NOMO-1 treated with DMSO at 0.1 percent for 48 hours (cell line): ENCODE results near the gene HECTD4.

ENCODE experiments used
- DNase-seq: peaks from one replicate; lab custom pipeline; 2025; ENCODE audit not compliant: unreplicated experiment; lab: John Stamatoyannopoulos, UW

Gene HECTD4

DNA sequence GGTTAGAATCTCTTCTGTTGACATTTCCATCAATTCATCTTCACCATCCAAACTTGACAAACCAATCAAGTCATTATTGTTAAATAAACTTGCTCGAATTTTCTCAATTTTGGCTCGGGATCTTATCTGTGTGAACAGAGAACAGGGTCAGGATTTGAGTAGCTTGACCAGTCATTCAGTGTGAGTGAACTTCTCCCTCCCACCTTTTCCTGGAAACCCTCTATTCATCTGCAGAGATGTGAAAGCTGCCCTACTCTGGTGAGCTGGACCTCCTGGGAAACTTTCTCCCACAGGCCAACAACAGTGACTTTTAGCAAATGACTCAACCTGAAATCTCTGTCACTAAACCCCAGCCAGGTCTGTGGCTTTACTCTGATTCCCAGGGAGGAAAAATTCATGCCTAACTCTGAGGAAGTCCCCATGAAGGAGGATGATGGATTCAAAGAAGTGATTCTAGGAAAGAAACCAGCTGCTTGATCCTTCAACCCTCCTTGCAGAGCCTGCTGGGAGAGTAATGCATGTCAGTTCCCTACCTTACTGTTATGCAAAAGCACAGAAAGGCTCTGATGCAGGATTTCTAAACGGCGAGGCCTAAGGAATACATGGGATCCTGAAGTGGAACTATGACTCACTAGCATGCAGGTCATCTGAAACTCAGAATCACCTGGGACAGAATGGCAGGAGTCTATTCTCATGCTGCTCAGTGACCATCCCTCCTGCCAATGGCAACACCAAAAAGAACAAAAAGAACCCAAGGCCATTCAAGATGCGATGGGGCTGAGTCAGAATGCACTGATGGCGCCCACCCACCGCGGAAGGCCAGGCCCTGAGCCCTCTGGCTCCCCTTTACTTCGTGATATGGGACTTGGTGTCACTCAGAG lies 198.8 kb downstream of the HECTD4 start:
- DNase-seq: no peak

DNA sequence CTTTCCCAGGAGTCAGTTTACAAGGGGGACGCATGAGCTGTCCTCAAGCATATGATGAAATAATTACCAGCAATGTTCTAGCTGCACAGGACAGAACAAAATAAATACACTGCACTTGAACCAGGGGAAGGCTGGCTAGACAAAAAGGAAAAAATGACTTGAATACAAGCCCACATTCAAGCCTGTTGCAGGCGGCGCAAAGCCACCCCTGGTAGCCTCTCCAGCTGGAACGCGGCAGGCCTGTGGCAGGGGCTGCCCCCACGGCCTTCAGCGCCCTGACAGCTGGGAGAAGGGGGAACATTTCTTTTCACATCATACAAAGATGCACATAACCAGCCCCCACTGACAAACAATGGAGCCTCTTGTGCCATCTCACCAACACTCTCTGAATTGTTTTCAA lies 199.7 kb downstream of the HECTD4 start:
- no peak for DNase-seq

GRCh38 chr12:112180422-112180821 lies 201.8 kb downstream of the HECTD4 start:
- no peak for DNase-seq

GRCh38 chr12:112179916-112180315 lies 202.3 kb downstream of the HECTD4 start:
- no peak for DNase-seq

DNA sequence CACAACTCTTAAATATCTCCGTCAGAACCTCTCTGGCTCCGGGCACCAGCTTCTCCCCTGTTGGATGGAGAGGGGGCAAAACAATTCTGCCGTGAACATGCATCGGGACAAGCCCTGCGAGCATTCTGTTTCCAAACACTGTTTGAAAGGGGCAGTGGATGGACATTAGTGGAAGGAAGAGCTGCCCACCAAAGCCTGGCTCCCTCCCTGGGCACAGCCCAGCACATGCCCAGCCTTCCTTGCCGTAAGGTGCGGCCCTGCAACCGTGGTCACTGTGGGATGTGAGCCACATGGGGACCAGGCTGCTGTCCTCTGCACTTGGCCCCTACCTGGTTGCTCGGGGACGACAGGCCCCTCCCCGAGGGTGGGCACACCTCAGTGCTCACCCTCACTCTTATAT lies 202.9 kb downstream of the HECTD4 start:
- no peak for DNase-seq

DNA sequence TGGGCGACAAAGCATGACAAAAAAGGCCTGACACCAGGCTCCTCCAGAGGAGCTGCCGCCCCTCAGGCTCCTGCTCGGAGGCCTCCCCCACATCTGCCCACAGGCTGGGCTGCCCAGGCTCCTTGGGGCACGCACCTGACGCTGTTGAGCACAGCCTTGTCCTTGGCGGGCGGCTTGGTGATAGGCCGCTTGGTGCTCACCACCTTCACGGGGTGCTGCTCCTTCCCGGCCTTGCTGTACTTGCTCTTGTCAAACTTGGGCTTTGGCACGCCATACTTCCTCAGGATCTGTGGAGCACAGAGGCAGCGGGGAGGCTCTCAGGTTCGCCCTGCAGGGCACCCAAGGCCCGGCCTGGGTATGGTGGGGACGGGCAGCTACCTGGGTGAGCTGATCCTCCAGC lies 203.4 kb downstream of the HECTD4 start:
- no peak for DNase-seq

GRCh38 chr12:112176321-112177010 lies 205.8 kb downstream of the HECTD4 start:
- no peak for DNase-seq

DNA sequence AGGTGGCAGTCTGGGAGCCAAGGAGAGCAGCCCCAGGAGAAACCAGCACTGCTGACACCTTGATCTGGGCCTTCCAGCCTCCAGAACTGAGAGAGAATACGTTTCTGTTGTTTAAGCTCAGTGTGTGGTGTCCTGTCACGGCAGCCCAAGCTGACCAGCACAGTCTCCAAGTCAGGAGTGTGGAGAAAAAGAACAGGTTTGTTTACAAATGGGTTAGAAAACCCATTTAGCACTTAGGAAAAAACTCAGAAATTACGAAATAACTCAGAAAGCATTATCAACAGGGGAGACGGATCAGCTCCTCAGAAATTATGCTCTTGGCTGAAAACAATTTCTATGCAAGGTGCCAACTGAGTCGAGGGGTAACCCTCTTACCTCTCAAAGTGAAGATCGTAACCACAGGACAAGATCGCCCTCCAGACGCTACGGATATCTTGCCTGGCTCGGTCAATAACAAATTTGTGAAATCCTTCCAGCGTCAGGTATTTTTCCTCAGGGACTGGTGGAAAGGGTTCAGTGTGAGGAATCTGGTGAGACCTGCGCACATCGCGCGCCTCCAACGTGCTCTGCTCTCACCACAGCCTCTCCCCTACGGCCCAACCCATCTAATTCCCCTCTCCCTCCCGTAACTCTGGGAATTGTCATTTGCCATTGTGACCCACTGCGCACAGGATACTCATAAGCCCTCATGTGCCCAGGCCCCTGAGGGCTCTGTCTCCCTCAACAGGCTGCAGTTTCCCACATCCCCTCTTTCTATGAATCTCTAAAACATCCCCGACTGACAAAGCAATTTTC lies 206.7 kb downstream of the HECTD4 start:
- no peak for DNase-seq

DNA sequence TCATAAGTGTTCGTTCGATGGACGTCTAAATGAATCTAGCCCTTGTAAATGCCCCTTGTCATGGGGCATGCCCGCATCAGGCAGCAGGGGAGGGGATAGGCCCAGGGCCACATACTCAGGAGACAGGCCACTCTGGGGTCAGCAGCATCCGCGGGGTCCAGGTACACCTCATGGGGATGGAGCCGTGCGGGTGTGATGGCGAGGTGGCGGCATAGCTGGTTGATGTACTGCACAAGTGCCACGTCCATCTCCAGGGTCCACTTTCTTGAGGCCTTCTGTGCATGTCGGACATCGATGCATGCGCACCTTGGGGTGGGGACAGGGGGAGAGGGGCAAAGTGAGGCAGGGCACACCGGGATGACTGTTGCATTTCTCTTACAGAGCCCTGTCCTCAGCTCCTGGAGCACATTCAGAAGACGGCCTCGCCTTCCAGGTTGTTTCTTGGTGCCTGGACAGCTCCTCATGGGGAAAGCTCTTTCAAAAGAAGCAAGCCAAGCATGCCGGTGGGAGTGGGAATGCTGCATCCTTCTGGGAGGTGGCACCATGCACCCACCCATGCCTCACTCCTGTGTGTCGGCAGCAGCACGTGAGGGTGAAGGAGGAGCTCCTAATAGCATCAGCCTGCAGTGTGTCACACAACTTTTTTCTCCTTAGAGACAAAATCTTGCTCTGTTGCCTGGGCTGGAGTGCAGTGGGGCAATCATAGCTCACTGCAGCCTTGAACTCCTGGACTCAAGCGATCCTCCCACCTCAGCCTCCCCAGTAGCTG lies 209.5 kb downstream of the HECTD4 start:
- DNase-seq: no peak

- no peak for DNase-seq
These were observed 211.1 kb downstream of the HECTD4 start for GRCh38 chr12:112170971-112171596.

- no peak for DNase-seq
These were observed 211.9 kb downstream of the HECTD4 start for GRCh38 chr12:112170376-112170775.

- no peak for DNase-seq
These were observed 212.3 kb downstream of the HECTD4 start for GRCh38 chr12:112169966-112170365.

GRCh38 chr12:112169161-112169872 lies 212.9 kb downstream of the HECTD4 start:
- no peak for DNase-seq

DNA sequence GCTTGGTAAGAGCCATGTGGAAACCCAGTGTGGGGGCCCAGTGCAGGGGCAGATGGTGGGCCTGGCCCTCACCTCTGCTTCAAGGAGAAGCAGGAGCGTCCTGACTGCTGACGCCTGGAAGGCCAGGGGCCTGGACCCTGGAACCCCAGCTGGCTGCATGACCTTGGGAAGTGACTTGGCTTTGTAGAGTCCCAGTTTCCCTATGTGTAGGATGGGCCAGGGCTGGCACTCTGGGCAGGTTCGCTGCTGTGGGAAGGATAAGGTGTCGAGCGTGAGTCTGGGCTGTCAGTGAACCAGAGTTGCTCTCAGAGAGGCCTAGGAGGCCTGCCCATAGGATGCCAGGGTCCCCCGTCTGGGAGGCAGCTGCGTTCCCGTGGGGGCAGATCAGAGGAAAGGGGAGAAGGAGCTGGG lies 213.7 kb downstream of the HECTD4 start:
- no peak for DNase-seq

DNA sequence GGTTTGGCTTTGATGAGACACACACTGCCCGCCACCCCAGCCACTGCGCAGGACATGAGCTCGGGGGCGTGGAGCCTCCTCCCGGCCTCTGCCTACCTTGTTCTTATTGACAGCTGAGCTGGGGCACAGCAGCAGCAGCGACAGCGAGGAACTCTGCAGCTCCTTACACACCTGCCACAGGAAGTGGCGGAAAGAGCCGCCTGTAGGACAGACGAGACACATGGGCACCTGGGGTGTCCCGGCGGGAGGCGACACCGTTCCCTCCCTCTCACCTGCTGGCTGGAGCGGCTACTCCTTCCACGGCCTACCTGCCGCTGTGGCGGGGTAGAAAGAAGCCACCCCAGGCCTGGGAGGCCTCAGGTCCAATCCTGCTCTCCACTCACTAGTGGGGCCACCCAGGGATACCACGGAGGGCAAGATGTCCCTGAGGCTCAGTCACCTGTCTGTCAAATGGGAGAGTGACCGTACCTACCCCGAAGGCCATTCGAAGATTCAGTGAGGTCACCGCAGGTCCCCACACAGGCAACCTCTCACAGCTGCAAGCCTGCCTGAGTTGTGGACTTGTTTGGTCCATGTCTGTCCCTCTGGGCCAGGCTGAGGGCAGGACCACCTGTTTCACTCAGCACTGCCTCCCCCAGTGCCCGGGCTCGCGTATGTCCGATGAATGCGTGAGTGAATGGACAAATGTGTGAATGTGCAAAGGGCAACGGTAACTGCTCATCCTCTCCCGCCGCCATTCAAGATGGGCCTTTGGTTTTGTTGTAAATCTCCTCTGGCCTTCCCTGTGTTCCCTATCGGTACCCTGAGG lies 214.3 kb downstream of the HECTD4 start:
- no peak for DNase-seq

DNA sequence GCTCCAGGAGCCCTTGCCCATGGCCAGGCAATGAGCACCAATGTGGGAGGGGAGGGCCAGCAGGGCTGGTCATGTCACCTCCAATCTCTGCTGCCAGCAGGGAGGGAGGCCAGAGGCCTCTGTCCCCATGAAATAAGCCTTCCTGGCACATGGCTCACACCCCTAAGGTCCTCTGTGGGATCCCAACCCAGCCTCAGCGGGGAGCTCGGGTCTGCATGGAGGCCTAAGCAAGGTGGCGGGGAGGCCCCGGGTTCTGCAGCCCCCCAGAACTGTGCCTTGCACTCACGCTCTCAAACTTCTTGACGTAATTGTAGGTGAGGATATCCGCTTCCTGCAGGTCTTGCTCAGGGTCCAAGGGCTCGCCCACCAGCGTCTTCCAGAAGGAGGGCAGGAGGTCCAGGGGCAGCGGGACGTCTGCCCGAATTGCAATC lies 215.2 kb downstream of the HECTD4 start:
- no peak for DNase-seq

GRCh38 chr12:112166051-112167015 lies 215.9 kb downstream of the HECTD4 start:
- no peak for DNase-seq

- DNase-seq: no peak
These were observed 216.6 kb downstream of the HECTD4 start for GRCh38 chr12:112165624-112166023.
